ENCODE measurements around the gene ATP4B.

ATP4B gene

GRCh38 chr13:113657851-113658741 is at the start of gene ATP4B:
Gene ATP4B, minus strand, starts transcription at chr13:113658198. Its CDS starts 54 bp downstream, at chr13:113658144.
- DNase-seq, result no peak

GRCh38 chr13:113672002-113672651 is 14.1 kb upstream of the ATP4B start:
- DNase-seq, result no peak

- no peak for DNase-seq
Measured at GRCh38 chr13:113671066-113672001, 13.3 kb upstream of the ATP4B start.

DNA sequence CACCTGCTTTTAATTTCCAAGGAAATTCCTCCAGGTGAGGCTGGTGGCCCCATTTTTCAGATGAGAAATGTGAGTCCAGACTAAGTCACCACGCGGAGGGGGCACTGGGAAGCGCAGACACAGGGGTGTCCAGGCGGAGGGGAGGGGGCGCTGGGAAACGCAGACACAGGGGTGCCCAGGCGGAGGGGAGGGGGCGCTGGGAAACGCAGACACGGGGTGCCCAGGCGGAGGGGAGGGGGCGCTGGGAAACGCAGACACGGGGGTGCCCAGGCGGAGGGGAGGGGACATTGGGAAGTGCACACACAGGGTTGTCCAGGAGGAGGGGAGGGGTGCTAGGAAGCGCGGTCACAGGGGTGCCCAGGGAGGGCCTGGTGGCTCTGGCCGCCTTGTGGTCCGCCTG is 12.5 kb upstream of the ATP4B start:
- no peak for DNase-seq

GRCh38 chr13:113669755-113670341 is 11.8 kb upstream of the ATP4B start:
- no peak for DNase-seq

DNA sequence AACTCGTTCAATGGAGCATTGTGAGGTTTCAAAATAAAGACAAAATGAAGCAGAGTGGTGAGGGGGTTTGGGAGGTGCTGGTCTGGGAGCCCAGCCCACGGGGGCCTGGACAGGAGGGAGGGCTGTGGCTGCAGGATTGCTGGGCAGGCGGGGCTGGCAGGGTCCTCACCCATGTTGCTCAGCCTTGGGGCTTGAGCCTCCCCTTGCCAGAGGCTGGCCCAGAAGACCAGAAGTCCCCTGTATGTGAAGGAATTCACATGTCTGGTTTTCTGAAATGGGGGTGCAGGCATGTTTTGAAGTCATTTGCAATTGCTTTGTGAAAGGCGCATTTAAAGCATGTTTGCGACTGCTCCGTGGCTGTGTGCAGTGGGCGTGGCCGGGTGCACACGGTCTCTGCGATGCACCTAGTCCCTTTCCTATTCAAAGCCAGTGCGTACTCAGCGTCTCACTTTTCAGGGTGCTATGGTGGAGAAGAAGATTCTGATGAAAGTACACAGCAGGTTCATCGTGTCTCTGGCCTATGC is 11.3 kb upstream of the ATP4B start:
- no peak for DNase-seq

GRCh38 chr13:113668491-113668971 is 10.5 kb upstream of the ATP4B start:
- DNase-seq, result no peak

DNA sequence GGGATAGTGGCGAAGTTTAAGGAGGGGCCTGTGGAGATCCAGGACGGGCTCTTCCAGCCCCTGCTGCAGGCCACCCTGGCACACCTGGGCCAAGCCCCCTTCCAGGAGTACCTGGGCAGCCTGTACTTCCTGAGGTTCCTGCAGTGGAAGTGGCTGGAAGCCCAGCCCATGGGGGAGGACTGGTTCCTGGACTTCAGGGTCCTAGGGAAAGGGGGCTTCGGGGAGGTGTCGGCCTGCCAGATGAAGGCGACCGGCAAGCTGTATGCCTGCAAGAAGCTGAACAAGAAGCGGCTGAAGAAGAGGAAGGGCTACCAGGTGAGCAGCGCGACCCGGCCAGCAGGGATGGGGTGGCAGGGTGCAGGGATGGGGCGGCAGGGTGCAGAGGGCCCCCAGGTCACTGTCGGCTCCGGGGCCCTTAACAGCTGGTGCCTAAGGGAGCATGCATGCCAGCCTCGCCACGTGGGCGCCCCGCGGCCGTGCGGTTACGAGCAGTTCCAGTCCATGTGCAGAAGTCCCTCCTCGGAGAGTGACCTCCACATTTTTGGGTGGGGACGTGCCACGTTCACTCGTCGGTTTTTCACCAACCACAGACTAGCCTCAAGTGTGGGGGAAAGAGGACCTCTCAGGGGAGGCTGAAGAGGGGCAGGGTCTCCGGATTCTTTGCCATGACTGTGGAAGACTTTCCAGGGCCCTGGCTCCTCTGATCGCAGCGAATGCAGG is 9.9 kb upstream of the ATP4B start:
- no peak for DNase-seq

DNA sequence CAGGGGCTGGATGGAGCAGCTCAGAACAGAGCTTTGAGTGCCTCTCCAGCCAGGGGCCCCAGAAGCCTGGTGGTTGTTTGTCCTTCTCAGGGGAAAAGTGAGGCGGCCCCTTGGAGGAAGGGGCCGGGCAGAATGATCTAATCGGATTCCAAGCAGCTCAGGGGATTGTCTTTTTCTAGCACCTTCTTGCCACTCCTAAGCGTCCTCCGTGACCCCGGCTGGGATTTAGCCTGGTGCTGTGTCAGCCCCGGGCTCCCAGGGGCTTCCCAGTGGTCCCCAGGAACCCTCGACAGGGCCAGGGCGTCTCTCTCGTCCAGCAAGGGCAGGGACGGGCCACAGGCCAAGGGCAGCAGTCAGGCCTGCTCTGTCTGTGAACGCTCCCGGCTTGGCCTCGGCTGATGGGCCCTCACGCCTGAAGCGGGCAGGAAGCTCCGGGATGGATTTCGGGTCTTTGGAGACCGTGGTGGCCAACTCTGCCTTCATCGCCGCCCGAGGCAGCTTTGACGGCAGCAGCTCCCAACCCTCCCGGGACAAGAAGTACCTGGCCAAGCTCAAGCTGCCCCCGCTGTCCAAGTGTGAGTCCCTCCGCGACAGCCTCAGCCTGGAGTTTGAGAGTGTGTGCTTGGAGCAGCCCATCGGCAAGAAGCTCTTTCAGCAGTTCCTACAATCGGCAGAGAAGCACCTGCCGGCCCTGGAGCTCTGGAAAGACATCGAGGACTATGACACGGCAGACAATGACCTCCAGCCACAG is 9.1 kb upstream of the ATP4B start, which contains the start of gene GRK1:
Gene GRK1, plus strand, starts transcription at position 269 of the 751 bp plus-strand sequence. Its CDS starts 168 bp downstream, at position 437.
- DNase-seq, result no peak

DNA sequence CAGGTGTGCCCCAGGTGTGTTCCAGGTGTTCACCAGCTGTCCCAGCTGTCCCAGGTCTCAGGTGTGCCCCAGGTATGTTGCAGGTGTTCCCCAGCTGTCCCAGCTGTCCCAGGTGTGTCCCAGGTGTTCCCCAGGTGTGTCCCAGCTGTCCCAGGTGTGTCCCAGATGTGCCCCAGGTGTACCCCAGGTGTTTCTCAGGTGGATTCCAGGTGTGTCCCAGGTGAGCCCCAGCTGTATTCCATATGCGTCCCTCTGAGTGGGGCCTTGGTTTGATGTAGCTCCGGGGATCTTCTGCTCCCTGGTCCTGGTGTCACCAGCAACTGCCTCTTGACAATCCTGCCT is 8.3 kb upstream of the ATP4B start:
- DNase-seq, result no peak

- no peak for DNase-seq
Measured at GRCh38 chr13:113665597-113666328, 7.8 kb upstream of the ATP4B start.

DNA sequence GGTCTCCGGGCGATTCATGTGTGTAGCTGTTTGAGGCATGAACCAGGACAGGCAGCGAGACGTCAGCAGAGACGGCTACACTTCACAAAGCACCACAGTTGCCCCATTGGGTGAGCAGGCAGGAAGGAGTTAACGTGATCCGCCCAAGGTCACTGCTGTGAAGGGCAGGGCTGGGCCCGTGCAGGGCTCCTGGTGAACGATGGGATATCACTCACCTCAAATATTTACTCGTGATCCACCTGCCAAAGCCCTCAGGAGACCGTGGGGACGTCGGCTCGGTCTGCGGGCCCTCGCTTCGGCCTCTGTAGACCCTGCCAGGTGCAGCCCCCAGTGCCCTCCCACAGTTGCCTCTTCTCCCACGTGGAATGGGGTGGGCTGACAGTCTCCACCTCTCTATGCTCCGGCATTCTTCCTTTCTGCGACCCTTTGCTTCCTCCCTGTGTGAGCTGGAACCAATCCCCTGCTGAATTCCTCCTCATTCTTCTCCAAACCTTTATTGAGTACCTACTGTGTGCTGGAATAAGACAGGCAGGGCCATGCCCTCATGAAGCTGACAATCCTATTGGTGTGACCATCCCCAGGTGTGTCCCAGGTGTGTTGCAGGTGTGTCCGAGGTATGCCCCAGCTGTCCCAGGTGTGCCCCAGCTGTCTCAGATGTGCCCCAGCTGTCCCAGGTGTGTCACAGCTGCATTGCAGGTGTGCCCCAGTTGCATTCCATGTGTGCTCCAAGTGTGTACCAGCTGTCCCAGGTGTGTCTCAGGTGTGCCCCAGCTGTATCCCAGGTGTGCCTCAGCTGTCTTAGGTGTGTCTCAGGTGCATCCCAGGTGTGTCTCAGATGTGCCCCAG is 7.0 kb upstream of the ATP4B start:
- DNase-seq, result no peak

- no peak for DNase-seq
Measured at GRCh38 chr13:113663934-113664333, 5.9 kb upstream of the ATP4B start.

GRCh38 chr13:113661509-113661908 is 3.5 kb upstream of the ATP4B start:
- no peak for DNase-seq

DNA sequence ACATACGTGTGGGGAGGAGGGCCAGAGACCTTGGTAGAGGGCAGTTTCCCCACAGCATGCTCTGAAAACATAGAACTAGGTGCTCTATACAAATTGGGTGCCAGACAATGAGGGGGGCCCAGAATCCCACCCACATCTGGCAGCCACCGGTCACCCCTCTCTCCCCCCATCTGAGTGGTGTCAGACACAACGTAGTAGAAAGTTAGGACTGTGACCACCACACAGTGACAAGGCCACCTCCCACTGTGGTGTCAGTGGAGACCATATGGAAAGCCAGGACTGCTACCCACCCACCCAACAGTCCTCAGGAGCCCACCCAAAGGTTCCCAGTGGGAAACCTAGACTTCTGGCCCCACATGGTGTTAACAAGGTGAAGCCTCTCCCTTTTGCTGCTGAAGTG is 2.1 kb upstream of the ATP4B start:
- DNase-seq, result no peak

GRCh38 chr13:113659337-113659736 is 1.3 kb upstream of the ATP4B start:
- no peak for DNase-seq

- DNase-seq, result no peak
Measured at GRCh38 chr13:113658836-113659235, 838 bp upstream of the ATP4B start.

DNA sequence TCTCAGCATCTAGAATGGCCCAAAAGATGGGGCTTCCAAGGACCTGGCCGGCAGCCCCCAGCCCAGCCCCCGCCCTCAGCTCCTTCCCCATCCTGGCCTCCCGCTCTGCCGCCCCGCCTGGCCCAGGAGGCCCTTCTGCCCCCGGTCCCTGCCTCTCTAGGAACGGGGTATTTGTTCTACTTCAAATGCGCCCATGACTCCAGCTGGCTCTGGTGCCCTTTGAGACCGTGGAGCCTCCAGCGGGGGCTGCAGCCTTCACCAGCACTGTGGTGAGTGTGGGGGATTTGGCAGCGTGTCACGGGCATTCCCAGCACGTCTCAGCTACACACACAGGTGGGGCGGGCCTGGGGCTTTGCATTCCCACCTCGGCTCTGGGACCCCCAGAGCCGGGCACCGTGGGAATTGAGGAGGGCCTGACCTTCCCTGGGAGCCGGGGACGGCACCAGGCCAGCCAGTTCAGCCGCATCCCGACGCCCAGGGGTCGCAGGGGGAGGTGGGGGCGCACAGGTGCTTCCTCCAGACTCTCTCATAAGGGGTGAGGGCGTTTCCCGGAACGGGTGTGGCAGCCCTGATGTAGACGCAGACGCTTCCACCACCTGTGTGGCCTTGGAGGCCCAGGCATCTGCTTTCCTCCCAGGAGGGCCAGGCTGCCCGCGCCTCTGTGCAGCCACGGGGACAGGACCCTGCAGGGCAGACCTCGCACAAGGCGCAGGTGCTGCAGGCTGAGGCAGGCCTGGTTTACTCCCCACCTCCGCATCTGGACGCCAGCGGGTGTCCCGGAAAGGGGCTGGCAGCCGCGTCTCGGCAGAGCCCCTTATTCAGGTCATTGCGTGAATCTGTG is 947 bp downstream of the ATP4B start:
- no peak for DNase-seq

Measured in AML-193 (cell line).